ENCODE results near the gene DAZAP1.
A peak's percentile ranks its signal among the peaks of the same experiment; 100 is the strongest.

The DAZAP1 gene

GRCh38 chr19:1445185-1445931, 38.0 kb downstream of the DAZAP1 start:
- peak; percentile 70 for DNase-seq (ENCODE audit: low spot score)

- no peak for DNase-seq (ENCODE audit: low spot score)
Measured at GRCh38 chr19:1445932-1446712, 38.7 kb downstream of the DAZAP1 start.

- DNase-seq (ENCODE audit: low spot score), result no peak
Measured at GRCh38 chr19:1446713-1447481, 39.5 kb downstream of the DAZAP1 start.

GRCh38 chr19:1447504-1447903, 40.1 kb downstream of the DAZAP1 start:
- DNase-seq (ENCODE audit: low spot score), result no peak

- DNase-seq (ENCODE audit: low spot score), result no peak
Measured at GRCh38 chr19:1447944-1448343, 40.6 kb downstream of the DAZAP1 start.

- peak; percentile 90 for DNase-seq (ENCODE audit: low spot score)
Measured at GRCh38 chr19:1449467-1450442, 42.4 kb downstream of the DAZAP1 start, which contains the start of gene APC2. APC2 (plus strand) TSS chr19:1450121; CDS start chr19:1453002, 2,881 bp downstream.

GRCh38 chr19:1450735-1451731, 43.6 kb downstream of the DAZAP1 start:
- no peak for DNase-seq (ENCODE audit: low spot score)

GRCh38 chr19:1451916-1452801, 44.8 kb downstream of the DAZAP1 start:
- peak; percentile 90 for DNase-seq (ENCODE audit: low spot score)

- DNase-seq (ENCODE audit: low spot score), result no peak
Measured at GRCh38 chr19:1452802-1453524, 45.6 kb downstream of the DAZAP1 start.

- peak; percentile 98 for DNase-seq (ENCODE audit: low spot score)
Measured at GRCh38 chr19:1453525-1454364, 46.4 kb downstream of the DAZAP1 start.

GRCh38 chr19:1455002-1455335, 47.6 kb downstream of the DAZAP1 start:
- no peak for DNase-seq (ENCODE audit: low spot score)

GRCh38 chr19:1455336-1456120, 48.1 kb downstream of the DAZAP1 start:
- no peak for DNase-seq (ENCODE audit: low spot score)

GRCh38 chr19:1456121-1456900, 48.9 kb downstream of the DAZAP1 start:
- DNase-seq (ENCODE audit: low spot score), result no peak

- DNase-seq (ENCODE audit: low spot score), result no peak
Measured at GRCh38 chr19:1457031-1457739, 49.8 kb downstream of the DAZAP1 start.

GRCh38 chr19:1457892-1458291, 50.5 kb downstream of the DAZAP1 start:
- no peak for DNase-seq (ENCODE audit: low spot score)
